GM19452 (cell line): ENCODE results near the gene CFAP70.
"Not testable (repeated sequence)": the region's sequence is repeated elsewhere in the genome, so short reads cannot be mapped to it uniquely, and the experiment has no call there.

Experiments used
- ATAC-seq: cut with Tn5 transposase; IDR thresholded peaks from one replicate; pipeline ENCODE4 v1.9.1; 2021; ENCODE audit not compliant: unreplicated experiment

CFAP70 gene

DNA sequence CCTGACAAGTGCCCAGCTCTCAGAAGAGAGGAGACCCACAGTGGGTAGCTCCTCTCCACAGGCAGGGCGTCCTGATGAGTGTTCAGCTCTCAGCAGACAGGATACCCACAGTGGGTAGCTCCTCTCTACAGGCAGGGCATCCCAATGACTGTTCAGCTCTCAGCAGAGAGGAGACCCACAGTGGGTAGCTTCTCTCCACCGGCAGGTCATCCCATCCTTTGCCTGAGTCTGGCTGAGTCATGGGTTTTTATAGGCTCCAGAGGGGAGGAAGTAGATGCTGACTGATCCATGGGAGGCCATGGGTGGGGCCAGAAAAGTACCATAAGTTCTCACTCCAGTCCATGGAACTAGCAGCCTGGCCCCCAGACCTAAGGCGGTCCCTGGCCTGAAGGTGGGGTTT, 18.5 kb downstream of the CFAP70 start:
- no peak for ATAC-seq

DNA sequence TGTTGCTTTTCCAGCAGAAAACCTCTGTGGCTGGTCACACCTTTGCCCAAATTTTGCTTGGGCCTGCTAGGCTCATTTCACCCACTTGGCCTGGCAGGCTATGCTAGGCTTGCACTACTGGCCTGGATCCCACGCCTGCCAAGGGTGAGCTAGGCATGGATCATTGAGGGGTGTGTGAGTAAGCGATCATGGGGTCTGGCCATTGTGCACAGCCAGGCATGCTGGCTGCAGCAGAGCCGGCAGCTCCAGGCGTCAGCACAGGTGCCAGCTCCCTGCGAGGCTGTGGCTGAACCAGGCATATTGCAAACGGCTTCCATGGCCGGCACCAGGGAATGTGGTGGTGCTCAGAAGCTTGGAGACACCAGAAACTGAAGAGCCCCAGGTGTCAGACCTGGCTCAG, 19.2 kb downstream of the CFAP70 start:
- ATAC-seq, result no peak

DNA sequence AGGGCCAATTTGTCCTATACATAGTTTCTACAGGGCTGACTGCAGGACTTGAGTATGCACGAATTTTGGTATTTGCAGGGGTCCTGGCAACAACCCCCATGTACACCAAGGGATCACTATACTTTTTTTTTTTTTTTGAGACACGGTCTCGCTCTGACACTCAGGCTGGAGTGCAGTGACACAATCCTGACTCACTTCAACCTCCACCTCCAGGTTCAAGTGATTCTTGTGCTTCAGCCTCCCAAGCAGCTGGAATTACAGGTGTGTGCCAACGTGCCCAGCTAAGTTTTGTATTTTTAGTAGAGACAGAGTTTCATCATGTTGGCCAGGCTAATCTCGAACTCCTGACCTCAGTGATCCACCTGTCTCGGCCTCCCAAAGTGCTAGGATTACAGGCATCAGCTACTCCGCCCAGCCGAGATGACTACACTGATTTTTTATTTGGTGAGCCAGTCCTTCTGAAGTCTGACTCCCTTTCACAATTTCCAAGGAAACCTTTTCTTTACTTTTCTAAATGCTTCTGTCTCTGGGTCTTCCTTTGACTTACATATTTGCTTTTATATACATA, 19.8 kb downstream of the CFAP70 start:
- ATAC-seq, result no peak

DNA sequence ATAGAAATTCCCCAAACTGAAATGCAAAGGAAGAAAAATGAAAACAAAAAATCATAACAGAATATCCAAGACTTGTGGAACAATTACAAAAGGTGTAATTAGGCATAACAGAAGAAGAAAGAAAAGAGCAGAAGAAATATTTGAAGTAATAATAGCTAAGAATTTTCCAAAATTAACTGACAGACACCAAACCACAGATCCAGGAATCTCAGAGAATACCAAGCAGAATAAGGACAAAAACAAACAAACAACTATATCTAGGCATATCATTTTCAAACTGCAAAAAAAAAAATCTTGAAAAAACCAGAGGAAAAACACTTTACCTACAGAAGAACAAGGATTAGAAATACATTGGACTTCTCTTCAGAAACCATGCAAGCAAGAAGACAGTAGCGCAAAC, 25.5 kb downstream of the CFAP70 start:
- ATAC-seq, result no peak

DNA sequence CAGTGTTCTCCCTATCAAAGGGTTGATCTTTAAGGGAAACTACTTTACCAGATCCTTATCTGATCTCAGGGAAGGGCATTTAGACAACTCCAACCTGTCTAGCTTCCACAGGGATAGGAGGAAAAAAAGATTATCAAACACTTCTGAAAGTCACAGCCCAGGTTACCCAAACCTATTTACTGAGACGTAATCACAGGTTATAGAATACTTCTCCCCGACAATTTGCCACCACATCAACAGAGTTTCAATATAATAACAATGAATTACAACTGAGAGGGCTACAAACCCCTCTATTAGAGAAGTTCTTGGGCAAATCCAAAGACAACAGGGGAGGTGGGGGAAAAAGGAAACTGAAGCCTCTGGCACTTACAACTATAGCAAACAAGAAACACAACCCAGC, 26.3 kb downstream of the CFAP70 start:
- no peak for ATAC-seq

DNA sequence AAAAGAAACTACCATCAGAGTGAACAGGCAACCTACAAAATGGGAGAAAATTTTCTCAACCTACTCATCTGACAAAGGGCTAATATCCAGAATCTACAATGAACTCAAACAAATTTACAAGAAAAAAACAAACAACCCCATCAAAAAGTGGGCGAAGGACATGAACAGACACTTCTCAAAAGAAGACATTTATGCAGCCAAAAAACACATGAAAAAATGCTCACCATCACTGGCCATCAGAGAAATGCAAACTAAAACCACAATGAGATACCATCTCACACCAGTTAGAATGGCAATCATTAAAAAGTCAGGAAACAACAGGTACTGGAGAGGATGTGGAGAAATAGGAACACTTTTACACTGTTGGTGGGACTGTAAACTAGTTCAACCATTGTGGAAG, 30.1 kb downstream of the CFAP70 start:
- ATAC-seq, result not testable (repeated sequence)

DNA sequence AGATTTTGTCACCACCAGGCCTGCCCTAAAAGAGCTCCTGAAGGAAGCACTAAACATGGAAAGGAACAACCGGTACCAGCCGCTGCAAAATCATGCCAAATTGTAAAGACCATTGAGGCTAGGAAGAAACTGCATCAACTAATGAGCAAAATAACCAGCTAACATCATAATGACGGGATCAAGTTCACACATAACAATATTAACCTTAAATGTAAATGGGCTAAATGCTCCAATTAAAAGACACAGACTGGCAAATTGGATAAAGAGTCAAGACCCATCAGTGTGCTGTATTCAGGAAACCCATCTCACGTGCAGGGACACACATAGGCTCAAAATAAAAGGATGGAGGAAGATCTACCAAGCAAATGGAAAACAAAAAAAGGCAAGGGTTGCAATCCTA, 33.4 kb downstream of the CFAP70 start:
- not testable (repeated sequence) for ATAC-seq

DNA sequence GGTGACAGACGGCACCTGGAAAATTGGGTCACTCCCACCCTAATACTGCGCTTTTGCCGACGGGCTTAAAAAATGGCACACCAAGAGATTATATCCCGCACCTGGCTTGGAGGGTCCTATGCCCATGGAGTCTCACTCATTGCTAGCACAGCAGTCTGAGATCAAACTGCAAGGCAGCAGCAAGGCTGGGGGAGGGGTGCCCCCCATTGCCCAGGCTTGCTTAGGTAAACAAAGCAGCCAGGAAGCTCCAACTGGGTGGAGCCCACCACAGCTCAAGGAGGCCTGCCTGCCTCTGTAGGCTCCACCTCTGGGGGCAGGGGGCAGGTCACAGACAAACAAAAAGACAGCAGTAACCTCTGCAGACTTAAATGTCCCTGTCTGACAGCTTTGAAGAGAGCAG, 35.1 kb downstream of the CFAP70 start:
- not testable (repeated sequence) for ATAC-seq

DNA sequence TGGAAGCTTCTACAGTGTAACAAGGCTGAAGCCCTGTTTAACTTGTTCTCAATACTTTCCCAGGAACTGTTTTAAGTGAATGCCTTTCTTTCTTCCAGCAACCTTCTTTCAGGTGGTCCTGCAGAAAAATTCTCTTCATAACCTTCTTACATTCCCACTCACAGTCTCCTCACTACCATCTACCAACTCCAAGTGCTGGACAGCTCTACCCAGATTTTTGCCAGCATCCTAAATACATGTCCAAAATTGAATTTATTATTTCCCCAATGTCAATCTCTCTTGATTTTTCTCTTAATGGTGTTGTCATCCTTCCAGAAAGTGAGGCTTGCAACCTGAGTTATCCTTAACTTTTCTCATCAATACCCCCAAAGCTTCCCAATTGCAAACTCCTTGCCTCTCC, 48.2 kb downstream of the CFAP70 start:
- ATAC-seq, result no peak

DNA sequence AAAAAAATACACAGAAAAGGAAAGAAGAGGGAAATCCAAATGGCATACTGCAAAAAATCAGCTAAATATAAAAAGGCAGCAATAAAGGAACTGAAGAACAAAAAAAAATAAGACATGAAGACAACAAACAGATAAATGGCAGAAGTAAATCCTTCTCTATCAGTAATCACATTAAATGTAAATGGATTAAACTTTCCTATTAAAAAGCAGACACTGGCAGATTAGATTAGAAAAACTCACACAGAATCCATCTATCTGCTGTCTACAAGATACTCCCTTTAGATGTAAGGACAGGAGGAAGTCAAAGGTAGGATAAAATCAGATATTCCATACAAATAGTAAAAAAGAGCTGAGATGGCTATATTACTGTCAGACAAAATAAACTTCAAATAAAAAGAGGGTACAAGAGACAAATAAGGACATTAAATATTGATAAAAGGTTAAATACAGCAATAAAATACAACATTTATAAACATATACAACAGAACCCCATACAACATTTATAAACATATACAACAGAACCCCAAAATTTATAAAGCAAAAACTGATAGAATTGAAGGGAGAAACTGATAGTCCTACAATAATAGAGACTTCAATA, 51.4 kb downstream of the CFAP70 start:
- ATAC-seq, result no peak

DNA sequence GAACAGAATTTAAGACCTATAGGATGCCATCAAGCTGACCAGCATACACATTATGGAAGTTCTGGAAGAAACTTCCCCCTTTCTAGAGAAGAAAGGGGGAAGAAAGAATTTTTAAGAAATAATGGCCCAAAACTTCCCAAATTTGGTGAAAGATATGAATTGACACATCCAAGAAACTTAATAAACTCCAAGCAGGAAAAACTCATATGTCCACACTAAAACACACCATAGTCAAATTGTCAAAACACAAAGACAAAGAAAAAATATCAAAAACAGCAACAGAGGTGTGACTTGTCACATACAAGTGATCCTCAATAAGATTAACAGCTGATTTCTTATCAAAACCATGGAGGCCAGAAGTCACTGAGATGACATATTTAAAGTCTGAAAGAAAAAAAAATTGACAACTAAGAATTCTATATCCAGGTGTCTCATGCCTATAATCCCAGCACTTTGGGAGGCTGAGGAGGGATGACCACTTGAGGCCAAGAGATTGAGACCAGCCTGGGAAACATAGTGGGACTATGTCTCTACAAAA, 52.4 kb downstream of the CFAP70 start:
- no peak for ATAC-seq

DNA sequence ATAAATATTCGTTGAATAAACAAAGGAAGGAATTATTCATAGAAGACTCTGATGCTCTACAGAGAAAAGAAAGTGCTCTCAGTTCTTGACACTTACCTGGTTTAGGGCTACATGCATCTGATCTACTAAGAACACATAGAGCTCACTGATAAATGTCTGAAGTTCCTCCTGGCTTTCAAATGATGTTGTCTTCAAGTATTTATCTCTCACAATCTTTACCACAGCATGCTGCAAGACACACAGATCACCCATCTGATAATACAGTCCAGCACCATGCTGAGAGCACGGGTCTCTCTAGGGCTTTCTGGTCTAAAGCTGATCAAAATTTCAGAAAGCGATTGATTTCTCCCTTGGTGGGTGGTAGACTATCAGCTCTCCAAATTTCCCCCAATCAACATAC, 61.7 kb downstream of the CFAP70 start:
- no peak for ATAC-seq

DNA sequence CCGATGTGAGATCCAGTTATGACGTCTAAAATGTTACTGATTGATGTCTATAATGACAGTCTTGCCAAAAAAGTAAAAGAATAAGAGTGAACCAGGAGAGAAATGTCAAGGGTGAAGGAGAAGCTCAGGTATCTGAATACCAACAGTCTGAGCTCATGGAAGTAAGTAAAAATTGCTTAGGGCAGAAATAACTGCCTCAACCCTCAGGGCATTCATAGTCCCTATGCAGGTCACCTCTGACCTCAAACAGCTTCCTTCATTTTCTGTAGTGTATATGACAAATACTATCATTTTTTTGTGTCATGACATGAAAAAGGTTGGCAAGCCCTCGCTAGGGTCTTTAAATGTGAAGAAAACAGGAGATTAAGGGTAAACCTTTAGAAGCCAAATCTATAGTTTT, 65.2 kb downstream of the CFAP70 start:
- no peak for ATAC-seq

DNA sequence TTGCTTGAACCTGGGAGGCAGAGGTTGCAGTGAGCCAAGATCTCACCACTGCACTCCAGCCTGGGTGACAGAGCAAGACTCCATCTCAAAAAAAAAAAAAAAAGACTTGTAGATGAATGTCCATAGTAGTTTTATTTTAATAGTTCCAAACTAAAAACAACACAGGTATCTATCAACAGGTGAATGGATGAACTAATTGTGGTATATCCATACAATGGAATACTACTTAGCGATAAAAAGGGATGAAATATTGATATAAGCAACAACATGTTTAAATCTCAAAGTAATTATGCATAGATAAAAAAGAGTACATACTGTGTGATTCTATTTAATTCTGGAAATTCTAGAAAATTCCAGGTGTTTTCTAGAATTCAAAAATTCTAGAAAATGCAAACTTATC, 68.7 kb downstream of the CFAP70 start:
- no peak for ATAC-seq

DNA sequence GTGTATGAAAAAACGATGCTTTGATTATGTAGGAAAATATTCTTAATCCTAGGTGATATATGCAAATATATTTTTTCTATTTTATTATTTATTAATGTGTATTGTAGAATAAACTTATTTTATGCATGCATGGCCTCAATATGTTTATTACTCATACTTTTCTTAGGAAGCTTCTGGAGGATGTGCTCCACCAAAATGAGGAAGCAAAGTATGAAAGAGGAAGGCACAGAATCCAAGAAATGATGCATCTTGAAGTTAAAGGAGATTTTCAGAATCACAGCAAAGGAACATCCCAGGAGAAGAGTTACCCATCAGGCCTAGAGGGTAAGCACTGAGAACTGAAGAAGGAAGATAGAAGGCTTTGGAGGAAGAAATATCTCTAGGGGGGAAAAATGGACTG, 71.2 kb downstream of the CFAP70 start:
- ATAC-seq, result no peak

DNA sequence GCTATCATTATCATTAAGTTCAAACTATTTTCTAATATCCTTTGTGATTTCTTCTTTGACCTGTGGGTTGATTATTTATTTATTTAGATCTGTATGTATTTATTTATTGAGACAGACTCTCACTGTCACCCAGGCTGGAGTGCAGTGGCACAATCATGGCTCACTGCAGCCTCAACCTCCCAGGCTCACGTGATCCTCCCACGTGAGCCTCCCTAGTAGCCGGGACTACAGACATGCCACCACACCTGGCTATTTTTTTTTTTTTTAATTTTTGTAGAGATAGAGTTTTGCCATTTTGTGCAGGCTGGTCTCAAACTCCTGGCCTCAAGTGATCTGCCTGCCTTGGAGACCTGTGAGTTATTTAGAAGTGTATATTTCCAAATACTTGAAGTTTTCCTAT, 77.6 kb downstream of the CFAP70 start:
- no peak for ATAC-seq

DNA sequence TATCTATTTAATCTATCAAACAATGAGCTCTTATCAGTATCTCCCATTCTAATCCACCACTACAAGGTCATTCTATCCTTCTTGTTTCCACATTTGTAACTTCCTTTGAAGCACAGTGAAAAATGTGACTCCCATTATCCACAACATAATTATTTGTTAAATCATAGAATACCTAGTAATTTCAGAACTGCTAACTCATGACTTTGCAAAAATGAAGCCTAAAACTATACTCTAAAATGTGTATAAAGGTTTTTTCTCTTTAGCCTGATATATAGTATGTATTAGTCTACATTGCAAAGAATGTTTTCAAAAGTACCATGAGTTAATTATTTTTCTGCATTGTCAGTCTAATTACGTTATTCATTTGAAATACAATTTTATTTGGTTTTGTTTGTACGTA, 94.2 kb downstream of the CFAP70 start:
- ATAC-seq, result no peak

DNA sequence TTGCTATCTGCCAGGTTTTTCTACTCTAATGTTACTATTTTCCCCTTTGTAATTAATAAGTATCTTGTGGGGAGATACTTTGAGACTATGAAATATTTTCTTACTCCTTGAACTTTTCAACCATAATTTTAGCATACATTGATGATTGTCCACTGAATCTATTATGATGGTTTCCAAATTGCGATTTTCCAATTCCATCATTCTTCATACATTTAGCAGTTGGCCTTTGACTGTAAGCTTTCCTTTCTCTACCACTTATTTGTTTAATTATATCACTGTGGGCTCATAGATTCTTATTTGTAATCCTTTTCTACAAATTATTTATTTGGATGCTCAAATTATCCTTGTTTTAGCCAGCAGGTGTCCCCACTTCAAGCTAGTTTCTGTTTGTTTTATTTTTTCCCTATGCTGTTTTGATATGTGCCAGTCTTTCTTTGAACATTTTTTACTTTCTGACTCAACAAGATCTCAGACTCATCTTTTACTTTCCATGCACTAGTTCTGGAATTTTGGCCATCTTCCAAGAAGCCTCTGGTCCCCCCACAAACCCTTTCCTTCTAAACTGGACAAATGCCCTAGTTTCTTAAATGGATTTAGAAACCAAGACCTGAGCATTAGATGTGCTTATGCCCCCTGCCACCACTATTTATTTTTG, 94.8 kb downstream of the CFAP70 start:
- no peak for ATAC-seq

DNA sequence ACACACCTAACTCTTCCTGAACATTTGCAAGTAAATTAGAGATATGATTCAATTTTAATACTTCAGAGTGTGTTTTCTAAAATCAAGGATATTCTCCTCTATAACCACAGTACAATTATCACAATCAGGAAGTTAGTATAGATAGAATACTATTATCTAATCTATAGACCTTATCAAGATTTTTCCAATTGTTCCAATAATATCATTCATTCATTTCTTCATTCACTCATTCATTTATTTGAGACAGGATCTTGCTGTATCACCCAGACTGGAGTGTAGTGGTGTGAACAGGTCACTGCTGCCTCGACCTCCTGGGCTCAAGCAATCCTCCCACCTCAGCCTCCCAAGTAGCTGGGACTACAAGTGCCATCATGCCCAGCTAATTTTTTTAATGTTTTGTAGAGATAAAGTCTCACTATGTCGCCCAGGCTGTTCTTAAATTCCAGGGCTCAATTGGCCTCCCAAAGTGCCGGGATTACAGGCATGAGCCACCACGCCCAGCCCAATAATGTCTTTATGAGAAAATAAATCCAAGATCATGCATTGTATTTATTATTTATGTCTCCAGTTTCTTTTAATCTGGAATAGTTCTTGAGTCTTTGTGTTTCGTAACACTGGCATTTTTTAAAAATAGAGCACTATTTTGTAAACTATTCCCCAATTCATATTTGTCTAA, 95.6 kb downstream of the CFAP70 start:
- no peak for ATAC-seq

DNA sequence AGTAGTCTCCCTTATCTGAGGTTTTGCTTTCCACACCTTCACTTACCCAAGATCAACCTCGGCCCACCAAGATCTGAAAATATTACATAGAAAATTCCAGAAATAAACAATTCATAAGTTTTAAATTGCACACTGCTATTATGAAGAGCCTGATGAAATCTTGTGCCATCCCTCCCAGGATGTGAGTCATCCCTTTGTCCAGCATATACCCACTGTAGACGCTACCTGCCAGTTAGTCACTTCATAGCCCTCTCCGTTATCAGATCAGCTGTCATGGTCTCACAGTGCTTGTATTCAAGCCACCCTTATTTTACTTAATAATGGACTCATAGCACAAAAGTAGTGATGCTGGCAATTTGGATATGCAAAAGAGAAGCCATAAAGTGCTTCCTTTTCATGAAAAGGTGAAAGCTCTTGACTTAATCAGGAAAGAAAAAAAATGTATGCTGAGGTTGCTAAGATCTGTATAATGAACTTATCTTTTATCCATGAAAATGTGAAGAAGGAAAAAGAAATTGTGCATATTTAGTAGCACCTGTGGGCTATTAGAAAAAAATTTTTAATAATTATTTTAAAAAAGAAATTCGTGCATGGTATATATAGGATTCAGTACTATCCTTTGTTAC, 96.4 kb downstream of the CFAP70 start:
- ATAC-seq, result no peak

DNA sequence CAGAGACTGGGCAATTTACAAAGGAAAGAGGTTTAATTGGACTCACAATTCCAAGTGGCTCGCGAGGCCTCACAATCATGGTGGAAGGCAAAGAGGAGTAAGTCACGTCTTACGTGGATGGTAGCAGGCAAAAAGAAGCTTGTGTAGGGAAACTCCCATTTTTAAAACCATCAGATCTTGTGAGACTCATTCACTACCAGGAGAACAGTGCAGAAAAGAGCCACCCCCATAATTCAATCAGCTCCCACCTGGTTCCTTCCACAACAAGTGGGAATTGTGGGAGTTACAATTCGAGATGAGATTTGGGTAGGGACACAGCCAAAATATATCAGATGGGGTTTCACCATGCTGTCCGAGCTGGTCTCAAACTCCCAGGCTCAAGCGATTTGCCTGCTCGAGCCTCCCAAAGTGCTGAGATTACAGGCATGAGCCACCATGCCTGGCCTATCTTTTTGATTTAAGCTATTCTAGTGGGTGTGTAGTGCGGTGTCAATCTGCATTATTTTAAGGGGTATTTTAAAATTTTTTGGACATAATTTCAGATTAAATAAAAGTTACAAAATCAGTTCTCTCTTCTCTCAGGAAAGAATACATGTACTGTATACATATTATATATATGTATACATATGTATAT, 97.2 kb downstream of the CFAP70 start:
- no peak for ATAC-seq
